B cell (primary cell): Measurements from ENCODE around the gene WASHC4.

ENCODE experiments used
- CTCF ChIP-seq: fragments of 200-600 bp; IDR thresholded peaks from one replicate; pipeline ENCODE4 v1.8.0; 2022; ENCODE audit warnings: antibody characterized with exemption, mild to moderate bottlenecking
- EZH2 ChIP-seq: IDR thresholded peaks from 2 replicates; pipeline ENCODE4 v1.6.1; 2012; ENCODE audit warnings: borderline replicate concordance, low read depth, mild to moderate bottlenecking, moderate library complexity, low read length; ENCODE audit not compliant: insufficient read depth, poor library complexity, severe bottlenecking

DNA sequence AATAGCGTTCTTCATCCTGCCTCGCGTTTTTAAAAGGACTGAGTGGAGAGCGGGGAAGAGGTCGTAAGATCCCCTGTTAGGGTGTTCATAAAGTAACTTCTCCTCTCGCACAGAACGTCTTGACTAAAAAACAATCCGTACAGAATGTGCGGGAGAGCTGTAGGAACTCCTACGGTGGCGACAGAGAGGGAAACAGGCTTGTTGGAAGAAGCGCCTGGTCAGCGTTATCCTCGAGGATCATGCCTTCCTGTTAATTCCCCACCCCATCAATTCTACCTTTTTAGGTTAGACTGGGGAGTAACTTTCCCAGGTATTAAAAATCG lies 399 bp upstream of the WASHC4 start:
- TF ChIP-seq CTCF (no peak), EZH2 (no peak)
